Panc1 (cell line): ENCODE measurements around the gene TRAF3IP1. TPM values are rescaled to one million over a fixed set of nuclear protein-coding genes. Genes with fewer than 3 reads are reported as not detected.
A peak's percentile ranks its signal among the peaks of the same experiment; 100 is the strongest.
"Not testable (repeated sequence)": the region's sequence is repeated elsewhere in the genome, so short reads cannot be mapped to it uniquely, and the experiment has no call there.

Source experiments
- ATAC-seq: fragments of 200-7000 bp; cut with Tn5 transposase; 2 replicates; pipeline ENCODE4 v1.9.1; 2020; ENCODE audit warnings: mild to moderate bottlenecking, moderate library complexity
- BruUV-seq: library from RNA; stranded (reverse); fragments of 400-500 nt; replicated peaks from 2 replicates; lab custom pipeline; 2021; lab: Mats Ljungman, UMichigan
- CTCF ChIA-PET: fragments of 300-600 bp; sonication (Branson Sonifier 250); formaldehyde crosslinking; loops from one replicate; lab custom pipeline; 2022; ENCODE audit warnings: antibody characterized with exemption; lab: Charles Lee
- POLR2A ChIA-PET: fragments of 300-600 bp; sonication (Branson Sonifier 250); formaldehyde crosslinking; loops from one replicate; lab custom pipeline; 2022; ENCODE audit warnings: antibody characterized with exemption; lab: Charles Lee
- DNase-seq: peaks from one replicate; pipeline ENCODE4 v3.0.0-alpha.2; 2010; ENCODE audit warnings: low read depth, low spot score
- H3K27ac ChIP-seq: 2 replicates; pipeline ENCODE4 v1.5.1; 2011; ENCODE audit warnings: mild to moderate bottlenecking, low read length, inconsistent platforms
- H3K27me3 ChIP-seq: fragments of 200-500 bp; sonication (Bioruptor generic); 2 replicates; pipeline ENCODE4 v1.6.0; 2014; ENCODE audit warnings: low read length, inconsistent platforms; ENCODE audit not compliant: control insufficient read depth, insufficient read depth
- H3K36me3 ChIP-seq: fragments of 200-500 bp; sonication (Bioruptor generic); 2 replicates; pipeline ENCODE4 v1.5.1; 2014; ENCODE audit warnings: inconsistent platforms, mild to moderate bottlenecking, low read length, moderate library complexity; ENCODE audit not compliant: control insufficient read depth, insufficient read depth
- H3K4me1 ChIP-seq: 2 replicates; pipeline ENCODE4 v1.5.1; 2011; ENCODE audit warnings: inconsistent platforms, mild to moderate bottlenecking, low read length, moderate library complexity; ENCODE audit not compliant: control insufficient read depth, insufficient read depth
- H3K4me3 ChIP-seq, 2 experiments: 2 replicates each; pipeline ENCODE4 v1.5.1; 2011 to 2012; ENCODE audit warnings: low read depth in 2 of 2, low read length in 2 of 2, mild to moderate bottlenecking in 2 of 2, inconsistent platforms in 1 of 2, moderate library complexity in 1 of 2
- H3K9me3 ChIP-seq: fragments of 200-500 bp; sonication (Bioruptor generic); 2 replicates; pipeline ENCODE4 v1.5.1; 2014; ENCODE audit warnings: low read depth, mild to moderate bottlenecking, inconsistent platforms, low read length, moderate library complexity; ENCODE audit not compliant: control insufficient read depth, insufficient read depth
- CTCF ChIP-seq: fragments of 450-650 bp; IDR thresholded peaks from 2 replicates; pipeline ENCODE4 v1.5.1; 2017; ENCODE audit warnings: mild to moderate bottlenecking
- POLR2AphosphoS5 ChIP-seq: IDR thresholded peaks from 2 replicates; pipeline ENCODE4 v1.6.1; 2012; ENCODE audit warnings: mild to moderate bottlenecking, low read depth, low read length, moderate library complexity
- REST ChIP-seq, 2 experiments: IDR thresholded peaks; 2 replicates each; pipeline ENCODE4 v1.6.1; 2011 to 2012; ENCODE audit warnings: low read depth in 2 of 2, control low read depth in 1 of 2, low read length in 1 of 2, mild to moderate bottlenecking in 1 of 2, moderate library complexity in 1 of 2; ENCODE audit not compliant: insufficient read depth in 1 of 2
- SIN3A ChIP-seq: IDR thresholded peaks from 2 replicates; pipeline ENCODE4 v1.6.1; 2012; ENCODE audit warnings: low read depth, mild to moderate bottlenecking, low read length, moderate library complexity, borderline replicate concordance; ENCODE audit not compliant: insufficient read depth
- TCF7L2 ChIP-seq: IDR thresholded peaks from 2 replicates; pipeline ENCODE4 v1.6.1; 2011; ENCODE audit warnings: mild to moderate bottlenecking, low read depth, low read length, inconsistent platforms
- in situ Hi-C: cut with HindIII; loops from 2 replicates; pipeline ENCODE4 v1.10.0; 2016; ENCODE audit warnings: low sequenced_read_pairs, low pct_unique_long_range_greater_than_20kb
- intact Hi-C: fragments of 100-400 bp; cut with micrococcal nuclease; formaldehyde crosslinking; loops from one replicate; pipeline ENCODE4 v1.10.0; 2022; ENCODE audit not compliant: unreplicated experiment
- total RNA-seq: library from RNA; stranded (reverse); gene quantifications from one replicate; pipeline ENCODE4 v1.2.1, GENCODE V29; 2021; ENCODE audit not compliant: unreplicated experiment

TRAF3IP1 gene
- total RNA-seq, 1 experiment from 2014 or later: 23.4 TPM

GRCh38 chr2:238321467-238321866 is 1.1 kb downstream of the TRAF3IP1 start:
- in situ Hi-C loops (no loop called here), intact Hi-C loops (no loop called here)
- peak overlapping the region; percentile 46; the same call in 1 of the 2 replicates for H3K27ac ChIP-seq
- peaks cover 9% of the 10 kb centered on the region; the same call in 1 of the 2 replicates for H3K4me1 ChIP-seq
- no peaks in the 10 kb centered on the region for H3K9me3 ChIP-seq
- no TSS peak for BruUV-seq
- ChIA-PET POLR2A (interaction anchor here (0.9 kb wide), 1 partner anchor 30 kb away, joined by 4 read pairs; no protein-coding TSS in a partner anchor), CTCF (interaction anchor here (0.5 kb wide), 1 partner anchor 22 kb away, joined by 4 read pairs; no protein-coding TSS in a partner anchor)
- ATAC-seq (no peak), DNase-seq (no peak)
- no peaks in the 10 kb centered on the region for H3K36me3 ChIP-seq
- H3K27me3 ChIP-seq: no peaks in the 10 kb centered on the region
- TF ChIP-seq CTCF (no peak), SIN3A (no peak), TCF7L2 (no peak), POLR2AphosphoS5 (no peak), REST (IDR thresholded peaks at IDR 0.05; ENCODE audit: insufficient read depth in 1 of 2, low read depth in 2 of 2, low read length in 1 of 2) (no peak)
- H3K4me3 ChIP-seq: peak overlapping the region; percentile 60 to 62

GRCh38 chr2:238322001-238322411 is 1.7 kb downstream of the TRAF3IP1 start:
- DNase-seq: no peak
- H3K27me3 ChIP-seq: no peaks in the 10 kb centered on the region
- no peak overlapping the region for H3K4me3 ChIP-seq
- no peak for TF ChIP-seq REST (IDR thresholded peaks at IDR 0.05; ENCODE audit: insufficient read depth in 1 of 2, low read depth in 2 of 2, low read length in 1 of 2)
- H3K4me1 ChIP-seq: peaks cover 9% of the 10 kb centered on the region; the same call in 1 of the 2 replicates
- H3K9me3 ChIP-seq: no peaks in the 10 kb centered on the region
- intact Hi-C loops: no loop called here
- ChIA-PET POLR2A (interaction anchor here (0.9 kb wide), 1 partner anchor 31 kb away, joined by 4 read pairs; no protein-coding TSS in a partner anchor), CTCF (no interaction called here)
- H3K36me3 ChIP-seq: no peaks in the 10 kb centered on the region
- H3K27ac ChIP-seq: no peak overlapping the region
- BruUV-seq: TSS peak; percentile 52
- no peak for ATAC-seq
- in situ Hi-C loops: no loop called here

GRCh38 chr2:238324248-238324647 is 3.9 kb downstream of the TRAF3IP1 start:
- DNase-seq, H3K4me3 ChIP-seq, intact Hi-C loops, BruUV-seq, H3K36me3 ChIP-seq, H3K4me1 ChIP-seq, H3K27ac ChIP-seq, H3K27me3 ChIP-seq, in situ Hi-C loops, POLR2A ChIA-PET, ATAC-seq, H3K9me3 ChIP-seq, CTCF ChIA-PET: not testable (repeated sequence)
